H1 (cell line): Measurements from ENCODE around the gene ANXA5. TPM values are rescaled to one million over a fixed set of nuclear protein-coding genes. Genes with fewer than 3 reads are reported as not detected.

Experiments
- CTCF ChIA-PET: fragments of 300-600 bp; sonication (Branson Sonifier 250); formaldehyde crosslinking; loops from one replicate; lab custom pipeline; 2021; ENCODE audit not compliant: partially characterized antibody; lab: Charles Lee
- POLR2A ChIA-PET: fragments of 300-600 bp; sonication (Branson Sonifier 250); formaldehyde crosslinking; loops from one replicate; lab custom pipeline; 2021; ENCODE audit warnings: inconsistent platforms; ENCODE audit not compliant: partially characterized antibody; lab: Charles Lee
- DNase-seq, 2 experiments: peaks; one replicate each; pipeline versions ENCODE4 v3.0.0 to v3.0.0-alpha.2; 2010 to 2022; ENCODE audit warnings: low spot score in 2 of 2, low read depth in 1 of 2, mixed read lengths in 1 of 2
- FAIRE-seq: peaks from 2 replicates; lab custom pipeline; 2011; peaks lifted over from hg19 to GRCh38; lab: Jason Lieb, UNC
- H2AFZ ChIP-seq: 2 replicates; pipeline ENCODE4 v1.8.1; 2012; ENCODE audit warnings: low read length, inconsistent platforms
- H2AK5ac ChIP-seq: 2 replicates; pipeline ENCODE4 v1.6.1; 2013; ENCODE audit warnings: low read depth, low read length
- H2BK120ac ChIP-seq: replicated peaks from 2 replicates; pipeline ENCODE3; 2013; ENCODE audit warnings: low read depth, low read length, inconsistent platforms
- H2BK12ac ChIP-seq: 2 replicates; pipeline ENCODE4 v1.6.1; 2013; ENCODE audit warnings: low read depth, low read length
- H2BK15ac ChIP-seq: 2 replicates; pipeline ENCODE4 v1.6.1; 2013; ENCODE audit warnings: low read length
- H2BK20ac ChIP-seq: 2 replicates; pipeline ENCODE4 v1.6.1; 2013; ENCODE audit warnings: low read length
- H2BK5ac ChIP-seq: 2 replicates; pipeline ENCODE4 v1.6.1; 2013; ENCODE audit warnings: low read depth, low read length
- H3K14ac ChIP-seq: 2 replicates; pipeline ENCODE4 v1.6.1; 2013; ENCODE audit warnings: inconsistent platforms; ENCODE audit not compliant: insufficient read length
- H3K18ac ChIP-seq: 2 replicates; pipeline ENCODE4 v1.6.1; 2013; ENCODE audit warnings: low read length; ENCODE audit errors: extremely low read depth
- H3K23ac ChIP-seq: 2 replicates; pipeline ENCODE4 v1.6.1; 2013; ENCODE audit warnings: inconsistent platforms; ENCODE audit not compliant: insufficient read length
- H3K23me2 ChIP-seq: 2 replicates; pipeline ENCODE4 v1.6.1; 2013; ENCODE audit warnings: low read depth, low read length
- H3K27ac ChIP-seq: 2 replicates; pipeline ENCODE4 v1.6.1; 2011; ENCODE audit warnings: low read depth, low read length, inconsistent platforms
- H3K27me3 ChIP-seq, 4 experiments: replicated peaks in 1 of 4; 1 replicate in 1 of 4; 2 replicates in 3 of 4; pipeline versions ENCODE4 v1.6.1 to v1.8.1; 2011 to 2013; ENCODE audit warnings: low read length in 3 of 4, mild to moderate bottlenecking in 3 of 4, inconsistent platforms in 2 of 4, mixed read lengths in 2 of 4, moderate library complexity in 1 of 4; ENCODE audit not compliant: control insufficient read depth in 3 of 4, insufficient read depth in 3 of 4; ENCODE audit errors: extremely low read depth in 1 of 4
- H3K36me3 ChIP-seq, 4 experiments: 2 replicates each; pipeline versions ENCODE4 v1.6.1 to v1.8.1; 2011 to 2013; ENCODE audit warnings: mild to moderate bottlenecking in 4 of 4, low read length in 3 of 4, moderate library complexity in 2 of 4, control low read depth in 1 of 4, inconsistent platforms in 1 of 4; ENCODE audit not compliant: insufficient read depth in 4 of 4, control insufficient read depth in 2 of 4
- H3K4ac ChIP-seq: replicated peaks from 2 replicates; pipeline ENCODE3; 2013; ENCODE audit warnings: low read length, low read depth, mixed read lengths, inconsistent platforms; ENCODE audit not compliant: insufficient read length
- H3K4me1 ChIP-seq, 4 experiments: replicated peaks in 1 of 4; 1 replicate in 1 of 4; 2 replicates in 3 of 4; pipeline versions ENCODE4 v1.6.1 to v1.8.1; 2011 to 2013; ENCODE audit warnings: low read length in 3 of 4, inconsistent platforms in 2 of 4, mixed read lengths in 1 of 4; ENCODE audit not compliant: insufficient read depth in 4 of 4, control insufficient read depth in 3 of 4
- H3K4me2 ChIP-seq, 2 experiments: 2 replicates each; pipeline versions ENCODE4 v1.6.1 to v1.8.1; 2011 to 2013; ENCODE audit warnings: low read depth in 2 of 2, low read length in 2 of 2, control low read depth in 1 of 2, inconsistent platforms in 1 of 2, mild to moderate bottlenecking in 1 of 2; ENCODE audit not compliant: insufficient read depth in 1 of 2
- H3K4me3 ChIP-seq, 4 experiments: fragments of 200-600, 300-600 bp in 1 of 4; sonication (generic), shearing (Covaris generic), sonication (Bioruptor Twin) in 1 of 4; 2 replicates each; pipeline versions ENCODE4 v1.5.1 to v1.8.1; 2011 to 2016; ENCODE audit warnings: low read length in 4 of 4, low read depth in 3 of 4, control low read depth in 2 of 4, inconsistent platforms in 2 of 4, mild to moderate bottlenecking in 2 of 4, mixed read lengths in 1 of 4, moderate library complexity in 1 of 4; ENCODE audit not compliant: insufficient read depth in 2 of 4; ENCODE audit errors: extremely low read depth in 1 of 4
- H3K56ac ChIP-seq: replicated peaks from 2 replicates; pipeline ENCODE3; 2013; ENCODE audit warnings: low read depth, mild to moderate bottlenecking, mixed read lengths, low read length, inconsistent platforms; ENCODE audit not compliant: insufficient read length
- H3K79me1 ChIP-seq: 2 replicates; pipeline ENCODE4 v1.6.1; 2013; ENCODE audit warnings: low read depth, low read length, control low read depth
- H3K79me2 ChIP-seq, 2 experiments: 2 replicates each; pipeline versions ENCODE4 v1.6.1 to v1.8.1; 2012 to 2013; ENCODE audit warnings: low read length in 2 of 2, mild to moderate bottlenecking in 2 of 2, inconsistent platforms in 1 of 2; ENCODE audit not compliant: insufficient read depth in 2 of 2, control insufficient read depth in 1 of 2
- H3K9ac ChIP-seq, 4 experiments: replicated peaks in 1 of 4; 1 replicate in 1 of 4; 2 replicates in 3 of 4; pipeline versions ENCODE4 v1.6.1 to v1.8.1; 2011 to 2013; ENCODE audit warnings: low read depth in 3 of 4, low read length in 3 of 4, control low read depth in 2 of 4, mild to moderate bottlenecking in 2 of 4, moderate library complexity in 2 of 4, inconsistent platforms in 1 of 4; ENCODE audit errors: extremely low read depth in 1 of 4
- H3K9me3 ChIP-seq, 2 experiments: 2 replicates each; pipeline versions ENCODE4 v1.6.1 to v1.8.1; 2012 to 2013; ENCODE audit warnings: mild to moderate bottlenecking in 2 of 2, moderate library complexity in 2 of 2, control low read depth in 1 of 2, inconsistent platforms in 1 of 2, low read depth in 1 of 2, low read length in 1 of 2, mixed read lengths in 1 of 2; ENCODE audit not compliant: insufficient read depth in 2 of 2
- H4K20me1 ChIP-seq, 2 experiments: replicated peaks in 1 of 2; 2 replicates each; pipeline versions ENCODE3 to v1.8.1; 2011 to 2013; ENCODE audit warnings: inconsistent platforms in 2 of 2, low read length in 2 of 2, mild to moderate bottlenecking in 1 of 2; ENCODE audit not compliant: insufficient read depth in 2 of 2, control insufficient read depth in 1 of 2
- H4K5ac ChIP-seq: 2 replicates; pipeline ENCODE4 v1.6.1; 2013; ENCODE audit warnings: low read length, low read depth, mixed read lengths, inconsistent platforms; ENCODE audit not compliant: insufficient read length
- H4K8ac ChIP-seq: 2 replicates; pipeline ENCODE4 v1.8.0; 2013; ENCODE audit warnings: mild to moderate bottlenecking, moderate library complexity, low read length, inconsistent platforms; ENCODE audit not compliant: insufficient read depth; ENCODE audit errors: extremely low read depth
- H4K91ac ChIP-seq: replicated peaks from 2 replicates; pipeline ENCODE3; 2013; ENCODE audit warnings: low read length, mixed read lengths, inconsistent platforms; ENCODE audit not compliant: insufficient read length
- BCL11A ChIP-seq, 2 experiments: IDR thresholded peaks; one replicate each; pipeline ENCODE4 v1.6.1; 2011; ENCODE audit warnings: low read depth in 2 of 2, low read length in 2 of 2, mild to moderate bottlenecking in 2 of 2
- polyA plus RNA-seq, 7 experiments: library from polyadenylated mRNA; depleted of rRNA in 3 of 7; stranded (reverse) in 5 of 7; unstranded in 2 of 7; fragments of >200 nt in 5 of 7; fragments of 200-250 nt in 2 of 7; gene quantifications; 1 replicate in 5 of 7; 2 replicates in 1 of 7; 4 replicates in 1 of 7; pipeline versions ENCODE4 v1.2.1 to v1.2.3, GENCODE V29; 2011 to 2013; ENCODE audit warnings: missing spikeins in 2 of 7, mixed read lengths in 2 of 7
- total RNA-seq: library from RNA; stranded (reverse); fragmentation: NEBNext Ultra II Directional; extraction: Animal tissue kit (Norgen Biotek cat#: 25700); gene quantifications from 2 replicates; pipeline ENCODE4 v1.2.1, GENCODE V29; 2021

The ANXA5 gene
- total and polyA plus RNA-seq, 2 of the 8 experiments (the other 6 are each of a cell fraction or from before 2014, with no cell fraction given) = 213 to 221 TPM

DNA sequence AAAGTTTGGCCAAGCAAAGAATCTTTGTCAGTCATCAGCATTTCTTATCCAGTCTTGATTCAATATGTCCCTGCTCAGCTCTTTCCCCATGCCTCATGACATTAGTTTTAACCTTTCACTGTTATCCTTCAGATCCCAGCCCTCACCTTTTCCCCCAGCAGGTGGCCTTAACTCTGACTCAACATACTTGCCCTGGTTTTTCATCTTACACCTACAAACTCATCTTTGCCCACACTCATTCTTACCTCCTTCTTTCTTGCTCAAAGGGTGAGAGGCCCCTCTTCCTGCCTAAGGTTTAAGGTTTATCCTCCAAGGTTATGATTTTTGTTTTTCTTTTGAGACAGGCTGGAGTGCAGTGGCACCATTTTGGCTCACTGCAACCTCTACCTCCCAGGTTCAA is 10.6 kb upstream of the ANXA5 start:
- Histone ChIP-seq H2BK5ac (no peak overlapping the region), H2AK5ac (no peak overlapping the region), H3K79me2 (no peaks in the 10 kb centered on the region), H2BK15ac (no peak overlapping the region), H3K9ac (no peak overlapping the region), H4K20me1 (no peaks in the 10 kb centered on the region), H4K91ac (no peak overlapping the region), H4K5ac (no peak overlapping the region), H3K18ac (no peak overlapping the region), H4K8ac (no peak overlapping the region), H3K4me1 (peaks cover 3 to 9% (median 6%) of the 10 kb centered on the region in 4 experiments; a peak in 5 of 7 replicates), H3K23ac (no peak overlapping the region), H3K4me2 (no peak overlapping the region), H3K56ac (no peak overlapping the region), H3K23me2 (no peaks in the 10 kb centered on the region), H3K27ac (no peak overlapping the region), H3K36me3 (no peaks in the 10 kb centered on the region), H2BK12ac (no peak overlapping the region), H3K14ac (no peak overlapping the region), H2BK120ac (no peak overlapping the region), H3K79me1 (no peaks in the 10 kb centered on the region), H3K9me3 (0 out of 4 replicates have a peak, but pooled peaks cover 0 to under 1% of the 10 kb centered on the region in 2 experiments), H2AFZ (no peak overlapping the region), H2BK20ac (no peak overlapping the region), H3K4ac (no peak overlapping the region), H3K27me3 (no peaks in the 10 kb centered on the region), H3K4me3 (no peak overlapping the region)
- DNase-seq = no peak
- POLR2A ChIA-PET = interaction anchor here (2.2 kb wide), 1 partner anchor 11 kb away, joined by 9 read pairs; the partner anchor contains the start of gene ANXA5
- FAIRE-seq = no peak
- CTCF ChIA-PET = interaction anchor here (0.8 to 1.7 kb wide), 4 partner anchors 10 to 30 kb away, joined by 3 to 4 read pairs (median 4); no protein-coding TSS in a partner anchor
- no peak for TF ChIP-seq BCL11A (IDR thresholded peaks at IDR 0.05; ENCODE audit: low read depth in 2 of 2, low read length in 2 of 2)
